Hepatocyte (in vitro differentiated cells): ENCODE data around the gene NDUFS6.

Experiments
- CTCF ChIP-seq: fragments of 200-600 bp; sonication (generic); IDR thresholded peaks from 2 replicates; pipeline ENCODE4 v1.5.1; 2016; ENCODE audit warnings: antibody characterized with exemption, mild to moderate bottlenecking; ENCODE audit not compliant: poor library complexity
- EZH2 ChIP-seq: fragments of 200-600 bp; sonication (generic); IDR thresholded peaks from 2 replicates; pipeline ENCODE4 v1.6.1; 2016; ENCODE audit warnings: antibody characterized with exemption, mild to moderate bottlenecking, borderline replicate concordance
- EZH2phosphoT487 ChIP-seq: fragments of 200-600 bp; sonication (generic); IDR thresholded peaks from one replicate; pipeline ENCODE4 v1.6.1; 2018; ENCODE audit warnings: antibody characterized with exemption, mild to moderate bottlenecking, low read depth, moderate library complexity; ENCODE audit not compliant: unreplicated experiment, severe bottlenecking

GRCh38 chr5:1771149-1772065 is 29.8 kb upstream of the NDUFS6 start:
- TF ChIP-seq EZH2phosphoT487 (no peak), CTCF (no peak), EZH2 (no peak)
